Stomach (tissue), 4 donors: ENCODE measurements around the gene DLGAP1.

Experiments
- EP300 ChIP-seq: sonication (generic); formaldehyde crosslinking; IDR thresholded peaks from one replicate; pipeline ENCODE4 v1.6.1; 2017; ENCODE audit warnings: antibody characterized with exemption
- POLR2A ChIP-seq, 4 donors: fragments of 450-650 bp; IDR thresholded peaks; one replicate each; pipeline ENCODE4 v1.6.1; 2016; ENCODE audit warnings: antibody characterized with exemption in 4 of 4, control low read depth in 2 of 4, mild to moderate bottlenecking in 1 of 4, moderate library complexity in 1 of 4
- TF ChIP-seq, protein P1 (sequence below), 7 experiments: fragments of 450-650 bp in 4 of 7; fragments of 200-600 bp in 3 of 7; sonication (generic) in 3 of 7; IDR thresholded peaks; one replicate each; pipeline ENCODE4 v1.5.1; 2016 to 2019; ENCODE audit warnings: antibody characterized with exemption in 7 of 7, control low read depth in 2 of 7, mild to moderate bottlenecking in 1 of 7

GRCh38 chr18:4016391-4017049 lies 438.6 kb downstream of the DLGAP1 start:
- TF ChIP-seq, protein P1, sequence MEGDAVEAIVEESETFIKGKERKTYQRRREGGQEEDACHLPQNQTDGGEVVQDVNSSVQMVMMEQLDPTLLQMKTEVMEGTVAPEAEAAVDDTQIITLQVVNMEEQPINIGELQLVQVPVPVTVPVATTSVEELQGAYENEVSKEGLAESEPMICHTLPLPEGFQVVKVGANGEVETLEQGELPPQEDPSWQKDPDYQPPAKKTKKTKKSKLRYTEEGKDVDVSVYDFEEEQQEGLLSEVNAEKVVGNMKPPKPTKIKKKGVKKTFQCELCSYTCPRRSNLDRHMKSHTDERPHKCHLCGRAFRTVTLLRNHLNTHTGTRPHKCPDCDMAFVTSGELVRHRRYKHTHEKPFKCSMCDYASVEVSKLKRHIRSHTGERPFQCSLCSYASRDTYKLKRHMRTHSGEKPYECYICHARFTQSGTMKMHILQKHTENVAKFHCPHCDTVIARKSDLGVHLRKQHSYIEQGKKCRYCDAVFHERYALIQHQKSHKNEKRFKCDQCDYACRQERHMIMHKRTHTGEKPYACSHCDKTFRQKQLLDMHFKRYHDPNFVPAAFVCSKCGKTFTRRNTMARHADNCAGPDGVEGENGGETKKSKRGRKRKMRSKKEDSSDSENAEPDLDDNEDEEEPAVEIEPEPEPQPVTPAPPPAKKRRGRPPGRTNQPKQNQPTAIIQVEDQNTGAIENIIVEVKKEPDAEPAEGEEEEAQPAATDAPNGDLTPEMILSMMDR (IDR thresholded peaks at IDR 0.05) = no peak
- TF ChIP-seq POLR2A (IDR thresholded peaks at IDR 0.05) (no peak), EP300 (no peak)
